ENCODE data around the gene ASMT.

Gene ASMT

GRCh38 chrX:1598876-1599790 lies 15.7 kb upstream of the ASMT start:
- no peak for TF ChIP-seq ZNF8 (CRISPR knock-in tag; IDR thresholded peaks at IDR 0.05)
- no peak for TF ChIP-seq TCF4 (CRISPR knock-in tag; IDR thresholded peaks at IDR 0.05; ENCODE audit: borderline replicate concordance)
- TF ChIP-seq RARB (CRISPR knock-in tag; IDR thresholded peaks at IDR 0.05), result no peak
- TF ChIP-seq ARNTL (CRISPR knock-in tag; IDR thresholded peaks at IDR 0.05; ENCODE audit: borderline replicate concordance, low read depth), result no peak
- TF ChIP-seq ZFP3 (CRISPR knock-in tag; IDR thresholded peaks at IDR 0.05), result no peak
- no peak for TF ChIP-seq CSDC2 (CRISPR knock-in tag; IDR thresholded peaks at IDR 0.05)
- no peak for TF ChIP-seq SNAI2 (CRISPR knock-in tag; IDR thresholded peaks at IDR 0.05)
- TF ChIP-seq PPARA (CRISPR knock-in tag; IDR thresholded peaks at IDR 0.05; ENCODE audit: borderline replicate concordance), result no peak
- TF ChIP-seq, protein P1, sequence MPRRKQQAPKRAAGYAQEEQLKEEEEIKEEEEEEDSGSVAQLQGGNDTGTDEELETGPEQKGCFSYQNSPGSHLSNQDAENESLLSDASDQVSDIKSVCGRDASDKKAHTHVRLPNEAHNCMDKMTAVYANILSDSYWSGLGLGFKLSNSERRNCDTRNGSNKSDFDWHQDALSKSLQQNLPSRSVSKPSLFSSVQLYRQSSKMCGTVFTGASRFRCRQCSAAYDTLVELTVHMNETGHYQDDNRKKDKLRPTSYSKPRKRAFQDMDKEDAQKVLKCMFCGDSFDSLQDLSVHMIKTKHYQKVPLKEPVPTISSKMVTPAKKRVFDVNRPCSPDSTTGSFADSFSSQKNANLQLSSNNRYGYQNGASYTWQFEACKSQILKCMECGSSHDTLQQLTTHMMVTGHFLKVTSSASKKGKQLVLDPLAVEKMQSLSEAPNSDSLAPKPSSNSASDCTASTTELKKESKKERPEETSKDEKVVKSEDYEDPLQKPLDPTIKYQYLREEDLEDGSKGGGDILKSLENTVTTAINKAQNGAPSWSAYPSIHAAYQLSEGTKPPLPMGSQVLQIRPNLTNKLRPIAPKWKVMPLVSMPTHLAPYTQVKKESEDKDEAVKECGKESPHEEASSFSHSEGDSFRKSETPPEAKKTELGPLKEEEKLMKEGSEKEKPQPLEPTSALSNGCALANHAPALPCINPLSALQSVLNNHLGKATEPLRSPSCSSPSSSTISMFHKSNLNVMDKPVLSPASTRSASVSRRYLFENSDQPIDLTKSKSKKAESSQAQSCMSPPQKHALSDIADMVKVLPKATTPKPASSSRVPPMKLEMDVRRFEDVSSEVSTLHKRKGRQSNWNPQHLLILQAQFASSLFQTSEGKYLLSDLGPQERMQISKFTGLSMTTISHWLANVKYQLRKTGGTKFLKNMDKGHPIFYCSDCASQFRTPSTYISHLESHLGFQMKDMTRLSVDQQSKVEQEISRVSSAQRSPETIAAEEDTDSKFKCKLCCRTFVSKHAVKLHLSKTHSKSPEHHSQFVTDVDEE (CRISPR knock-in tag; IDR thresholded peaks at IDR 0.05), result no peak
- TF ChIP-seq ZFP30 (CRISPR knock-in tag; IDR thresholded peaks at IDR 0.05), result no peak
- TF ChIP-seq, protein P2, sequence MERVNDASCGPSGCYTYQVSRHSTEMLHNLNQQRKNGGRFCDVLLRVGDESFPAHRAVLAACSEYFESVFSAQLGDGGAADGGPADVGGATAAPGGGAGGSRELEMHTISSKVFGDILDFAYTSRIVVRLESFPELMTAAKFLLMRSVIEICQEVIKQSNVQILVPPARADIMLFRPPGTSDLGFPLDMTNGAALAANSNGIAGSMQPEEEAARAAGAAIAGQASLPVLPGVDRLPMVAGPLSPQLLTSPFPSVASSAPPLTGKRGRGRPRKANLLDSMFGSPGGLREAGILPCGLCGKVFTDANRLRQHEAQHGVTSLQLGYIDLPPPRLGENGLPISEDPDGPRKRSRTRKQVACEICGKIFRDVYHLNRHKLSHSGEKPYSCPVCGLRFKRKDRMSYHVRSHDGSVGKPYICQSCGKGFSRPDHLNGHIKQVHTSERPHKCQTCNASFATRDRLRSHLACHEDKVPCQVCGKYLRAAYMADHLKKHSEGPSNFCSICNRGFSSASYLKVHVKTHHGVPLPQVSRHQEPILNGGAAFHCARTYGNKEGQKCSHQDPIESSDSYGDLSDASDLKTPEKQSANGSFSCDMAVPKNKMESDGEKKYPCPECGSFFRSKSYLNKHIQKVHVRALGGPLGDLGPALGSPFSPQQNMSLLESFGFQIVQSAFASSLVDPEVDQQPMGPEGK (CRISPR knock-in tag; IDR thresholded peaks at IDR 0.05; ENCODE audit: borderline replicate concordance), result no peak
- TF ChIP-seq BACH2 (CRISPR knock-in tag; IDR thresholded peaks at IDR 0.05; ENCODE audit: borderline replicate concordance), result no peak
- TF ChIP-seq GLIS3 (CRISPR knock-in tag; IDR thresholded peaks at IDR 0.05), result no peak
- no peak for TF ChIP-seq CSRNP3 (CRISPR knock-in tag; IDR thresholded peaks at IDR 0.05)
- no peak for TF ChIP-seq ZC3H10 (CRISPR knock-in tag; IDR thresholded peaks at IDR 0.05)
- TF ChIP-seq ISL1 (CRISPR knock-in tag; IDR thresholded peaks at IDR 0.05), result no peak
- TF ChIP-seq ESRRG (CRISPR knock-in tag; IDR thresholded peaks at IDR 0.05), result no peak
- TF ChIP-seq OSR1 (CRISPR knock-in tag; IDR thresholded peaks at IDR 0.05), result no peak
- no peak for TF ChIP-seq ZNF565 (CRISPR knock-in tag; conservative IDR thresholded peaks at IDR 0.05; ENCODE audit: low read depth)
- no peak for ATAC-seq

DNA sequence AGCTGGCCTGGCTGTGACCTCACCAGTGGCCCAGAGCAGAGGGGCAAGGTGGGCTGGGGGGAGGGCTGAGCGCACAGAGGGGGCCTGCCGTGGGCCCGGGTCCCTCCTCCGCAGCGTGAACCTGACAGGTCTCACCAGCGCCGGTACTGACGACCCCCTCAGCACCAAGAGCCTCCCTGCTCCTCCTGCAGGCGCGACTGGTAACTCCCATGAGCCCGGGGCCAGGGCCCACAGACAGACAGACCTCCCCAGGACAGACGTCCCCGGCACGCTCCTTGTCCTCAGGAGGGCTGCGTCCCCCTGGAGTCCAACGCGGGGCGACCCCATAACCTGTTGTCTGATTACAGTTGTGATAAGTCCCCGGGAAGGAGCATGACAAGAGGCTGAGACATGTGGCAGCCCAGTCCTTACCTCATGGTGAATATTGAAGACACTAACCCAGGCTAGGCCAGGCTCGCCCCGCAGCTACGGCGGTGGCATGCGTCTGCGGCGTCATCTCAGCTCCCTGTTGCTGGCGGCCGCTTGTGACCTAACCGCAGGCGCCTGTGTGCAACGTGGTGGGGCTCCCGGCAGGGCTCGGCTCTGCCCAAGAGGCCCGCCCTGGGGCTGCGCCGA lies 15.0 kb upstream of the ASMT start:
- no peak for TF ChIP-seq ZFP30 (CRISPR knock-in tag; IDR thresholded peaks at IDR 0.05)
- ATAC-seq, result no peak

- ATAC-seq, result no peak
- TF ChIP-seq ZNF8 (CRISPR knock-in tag; IDR thresholded peaks at IDR 0.05), result no peak
- TF ChIP-seq, protein P2 (CRISPR knock-in tag; IDR thresholded peaks at IDR 0.05; ENCODE audit: borderline replicate concordance), result no peak
- no peak for TF ChIP-seq ZC3H10 (CRISPR knock-in tag; IDR thresholded peaks at IDR 0.05)
- TF ChIP-seq ISL1 (CRISPR knock-in tag; IDR thresholded peaks at IDR 0.05), result no peak
- no peak for TF ChIP-seq BACH2 (CRISPR knock-in tag; IDR thresholded peaks at IDR 0.05; ENCODE audit: borderline replicate concordance)
- no peak for TF ChIP-seq TOX (CRISPR knock-in tag; IDR thresholded peaks at IDR 0.05; ENCODE audit: borderline replicate concordance)
- TF ChIP-seq RARB (CRISPR knock-in tag; IDR thresholded peaks at IDR 0.05), result no peak
- TF ChIP-seq, protein P1 (CRISPR knock-in tag; IDR thresholded peaks at IDR 0.05), result no peak
Observed at GRCh38 chrX:1600406-1601050, 14.3 kb upstream of the ASMT start.

Data from SK-N-SH treated with all-trans-retinoic acid at 6 μM for 48 hours (cell line).